OCI-LY1 (cell line): ENCODE results near the gene CDKAL1.

ENCODE experiments used
- H2AFZ ChIP-seq: fragments of 200-600 bp; sonication (generic), shearing (Covaris generic); 2 replicates; pipeline ENCODE4 v1.6.0; 2014; ENCODE audit warnings: antibody characterized with exemption, mild to moderate bottlenecking, low read length
- H3F3A ChIP-seq: fragments of 200-600 bp; sonication (generic), shearing (Covaris generic); 2 replicates; pipeline ENCODE4 v1.6.0; 2014; ENCODE audit warnings: mild to moderate bottlenecking, antibody characterized with exemption, low read length, moderate library complexity; ENCODE audit not compliant: insufficient read depth
- H3K27ac ChIP-seq: fragments of 200-600 bp; sonication (generic); 2 replicates; pipeline ENCODE4 v1.5.1; 2014; ENCODE audit warnings: low read length, mixed run types, mild to moderate bottlenecking, low read depth; ENCODE audit not compliant: poor library complexity, severe bottlenecking
- H3K27me3 ChIP-seq: fragments of 200-600 bp; sonication (generic); 2 replicates; pipeline ENCODE4 v1.6.0; 2014; ENCODE audit warnings: antibody characterized with exemption, mild to moderate bottlenecking, low read length, moderate library complexity; ENCODE audit not compliant: insufficient read depth
- H3K36me3 ChIP-seq: fragments of 200-600 bp; sonication (generic); 2 replicates; pipeline ENCODE4 v1.6.1; 2014; ENCODE audit warnings: mild to moderate bottlenecking, antibody characterized with exemption, low read length, moderate library complexity, mixed read lengths; ENCODE audit not compliant: insufficient read depth
- H3K4me1 ChIP-seq: fragments of 200-600 bp; sonication (generic); 2 replicates; pipeline ENCODE4 v1.5.1; 2014; ENCODE audit warnings: mild to moderate bottlenecking, low read length, moderate library complexity; ENCODE audit not compliant: insufficient read depth, severe bottlenecking
- H3K4me2 ChIP-seq: fragments of 200-600 bp; sonication (generic), shearing (Covaris generic); 2 replicates; pipeline ENCODE4 v1.6.1; 2014; ENCODE audit warnings: low read length
- H3K4me3 ChIP-seq: fragments of 200-600 bp; sonication (generic); 2 replicates; pipeline ENCODE4 v1.5.1; 2014; ENCODE audit warnings: low read length, low read depth, mild to moderate bottlenecking, mixed read lengths; ENCODE audit not compliant: poor library complexity, severe bottlenecking
- H3K79me2 ChIP-seq: fragments of 200-600 bp; shearing (Covaris generic); 2 replicates; pipeline ENCODE4 v1.6.1; 2016; ENCODE audit warnings: mixed run types, low read length, mixed read lengths; ENCODE audit not compliant: insufficient read depth
- H3K9ac ChIP-seq: fragments of 200-600 bp; sonication (generic), shearing (Covaris generic); 2 replicates; pipeline ENCODE4 v1.6.1; 2014; ENCODE audit warnings: mild to moderate bottlenecking, low read length, mixed read lengths
- H3K9me2 ChIP-seq: fragments of 200-600 bp; sonication (generic), shearing (Covaris generic); 2 replicates; pipeline ENCODE4 v1.6.1; 2014; ENCODE audit warnings: low read depth, mild to moderate bottlenecking, low read length, mixed read lengths
- H3K9me3 ChIP-seq: fragments of 200-600 bp; shearing (Covaris generic); 2 replicates; pipeline ENCODE4 v1.6.1; 2014; ENCODE audit warnings: low read length, mixed read lengths
- H4K20me1 ChIP-seq: fragments of 200-600 bp; sonication (generic), shearing (Covaris generic); 2 replicates; pipeline ENCODE4 v1.6.0; 2016; ENCODE audit warnings: mild to moderate bottlenecking, low read length; ENCODE audit not compliant: insufficient read depth
- CTCF ChIP-seq: fragments of 200-600 bp; sonication (generic), shearing (Covaris generic); IDR thresholded peaks from 2 replicates; pipeline ENCODE4 v1.5.1; 2017; ENCODE audit warnings: mild to moderate bottlenecking, antibody characterized with exemption, low read length, moderate library complexity, mixed read lengths
- EZH2 ChIP-seq: fragments of 200-600 bp; sonication (generic), shearing (Covaris generic); IDR thresholded peaks from 2 replicates; pipeline ENCODE4 v1.8.0; 2017; ENCODE audit warnings: borderline replicate concordance, mixed run types, mild to moderate bottlenecking, antibody characterized with exemption, low read length, moderate library complexity, mixed read lengths

The CDKAL1 gene

DNA sequence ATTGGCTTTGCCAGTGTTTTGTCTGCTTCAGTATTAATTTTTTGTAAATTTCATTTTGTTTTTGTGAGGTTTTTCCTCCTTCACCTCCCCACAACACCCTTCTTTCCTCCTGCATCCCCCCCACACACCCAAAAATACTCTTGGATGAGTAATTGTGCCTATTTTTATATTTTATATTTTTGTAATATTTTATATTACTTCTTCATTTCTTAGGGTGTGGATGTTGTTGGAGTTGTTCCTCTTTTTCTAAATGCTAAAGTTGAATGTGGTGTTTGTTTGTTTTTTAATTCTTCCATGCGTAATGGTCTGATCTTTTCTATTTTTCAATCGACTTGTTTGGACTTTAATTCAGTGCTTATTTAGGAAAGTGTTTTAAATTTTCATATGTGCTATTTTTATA is 638.8 kb downstream of the CDKAL1 start:
- Histone ChIP-seq H3K4me1 (no peaks in the 10 kb centered on the region), H3K4me2 (no peak overlapping the region), H3K27me3 (no peaks in the 10 kb centered on the region), H3K4me3 (no peak overlapping the region), H3K79me2 (no peaks in the 10 kb centered on the region), H3K36me3 (no peaks in the 10 kb centered on the region), H3F3A (no peaks in the 10 kb centered on the region), H3K9me2 (no peaks in the 10 kb centered on the region), H3K9me3 (no peaks in the 10 kb centered on the region), H2AFZ (no peak overlapping the region), H3K27ac (no peak overlapping the region), H4K20me1 (no peaks in the 10 kb centered on the region), H3K9ac (no peak overlapping the region)
- TF ChIP-seq CTCF (no peak), EZH2 (no peak)

DNA sequence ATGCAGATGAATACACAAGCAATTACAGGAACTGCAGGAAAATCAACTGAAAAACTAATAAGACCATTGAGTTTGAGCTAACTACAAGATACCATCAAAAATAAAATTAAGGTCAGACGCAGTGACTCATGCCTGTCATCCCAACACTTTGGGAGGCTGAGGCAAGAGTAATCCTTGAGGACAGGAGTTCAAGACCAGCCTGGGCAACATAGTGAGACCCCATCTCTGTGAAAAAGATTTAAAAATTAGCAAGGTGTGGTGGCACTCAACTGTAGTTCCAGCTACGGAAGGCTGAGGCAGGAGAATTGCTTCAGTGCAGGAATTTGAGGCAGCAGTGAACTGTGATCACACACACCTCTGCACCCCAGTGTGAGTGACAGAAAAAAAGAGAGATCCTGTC is 639.4 kb downstream of the CDKAL1 start:
- Histone ChIP-seq H3K27me3 (no peaks in the 10 kb centered on the region), H3K4me1 (no peaks in the 10 kb centered on the region), H4K20me1 (no peaks in the 10 kb centered on the region), H3K9ac (no peak overlapping the region), H3K79me2 (no peaks in the 10 kb centered on the region), H3K9me2 (no peaks in the 10 kb centered on the region), H3F3A (no peaks in the 10 kb centered on the region), H2AFZ (no peak overlapping the region), H3K4me3 (no peak overlapping the region), H3K4me2 (no peak overlapping the region), H3K27ac (no peak overlapping the region), H3K36me3 (no peaks in the 10 kb centered on the region), H3K9me3 (no peaks in the 10 kb centered on the region)
- TF ChIP-seq CTCF = no peak
- TF ChIP-seq EZH2 = no peak

DNA sequence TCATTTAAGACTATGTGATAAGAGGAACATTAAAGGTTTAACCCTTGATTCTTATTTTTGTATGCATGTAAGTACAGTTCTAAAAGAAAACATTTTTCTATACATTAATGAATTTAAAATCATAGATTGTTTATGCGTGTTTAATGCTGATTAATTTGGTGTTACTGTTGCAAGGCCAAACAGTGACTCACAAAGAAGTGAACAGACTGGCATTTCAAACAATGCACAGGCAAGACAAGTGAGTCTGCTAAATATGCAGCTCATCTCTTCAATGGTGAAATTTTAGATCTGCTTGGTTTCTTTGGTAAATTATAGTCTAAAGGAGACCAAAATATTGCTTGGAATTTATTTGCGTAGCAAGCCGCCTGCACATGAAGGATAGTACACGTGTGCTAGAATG is 641.9 kb downstream of the CDKAL1 start:
- Histone ChIP-seq H3F3A (no peaks in the 10 kb centered on the region), H3K27ac (no peak overlapping the region), H3K4me2 (no peak overlapping the region), H4K20me1 (no peaks in the 10 kb centered on the region), H2AFZ (no peak overlapping the region), H3K36me3 (no peaks in the 10 kb centered on the region), H3K9me2 (no peaks in the 10 kb centered on the region), H3K9ac (no peak overlapping the region), H3K27me3 (no peaks in the 10 kb centered on the region), H3K79me2 (no peaks in the 10 kb centered on the region), H3K4me3 (no peak overlapping the region), H3K9me3 (no peaks in the 10 kb centered on the region), H3K4me1 (no peaks in the 10 kb centered on the region)
- TF ChIP-seq CTCF (no peak), EZH2 (no peak)
